HG03439 (cell line): ENCODE measurements around the gene GRIP1.

Experiments
- ATAC-seq: cut with Tn5 transposase; IDR thresholded peaks from one replicate; pipeline ENCODE4 v1.9.1; 2021; ENCODE audit warnings: mild to moderate bottlenecking, moderate library complexity; ENCODE audit not compliant: unreplicated experiment

The GRIP1 gene

GRCh38 chr12:66461331-66461730, 217.5 kb downstream of the GRIP1 start:
- ATAC-seq, result no peak

GRCh38 chr12:66459944-66460482, 218.9 kb downstream of the GRIP1 start:
- no peak for ATAC-seq

GRCh38 chr12:66456612-66457011, 222.3 kb downstream of the GRIP1 start:
- no peak for ATAC-seq

GRCh38 chr12:66453844-66454243, 225.0 kb downstream of the GRIP1 start:
- no peak for ATAC-seq

- ATAC-seq, result no peak
These were observed 225.8 kb downstream of the GRIP1 start for GRCh38 chr12:66453120-66453519.

GRCh38 chr12:66449531-66449930, 229.3 kb downstream of the GRIP1 start:
- no peak for ATAC-seq

GRCh38 chr12:66447643-66448042, 231.2 kb downstream of the GRIP1 start:
- no peak for ATAC-seq

GRCh38 chr12:66446276-66446675, 232.6 kb downstream of the GRIP1 start:
- ATAC-seq, result no peak

- ATAC-seq, result no peak
These were observed 236.8 kb downstream of the GRIP1 start for GRCh38 chr12:66441905-66442559.

- ATAC-seq, result no peak
These were observed 240.3 kb downstream of the GRIP1 start for GRCh38 chr12:66438601-66439000.

GRCh38 chr12:66430106-66430505, 248.8 kb downstream of the GRIP1 start:
- no peak for ATAC-seq

- no peak for ATAC-seq
These were observed 250.0 kb downstream of the GRIP1 start for GRCh38 chr12:66428870-66429269.

GRCh38 chr12:66428261-66428660, 250.6 kb downstream of the GRIP1 start:
- no peak for ATAC-seq

- no peak for ATAC-seq
These were observed 252.2 kb downstream of the GRIP1 start for GRCh38 chr12:66426696-66427095.

GRCh38 chr12:66423266-66423665, 255.6 kb downstream of the GRIP1 start:
- no peak for ATAC-seq

GRCh38 chr12:66418908-66419307, 260.0 kb downstream of the GRIP1 start:
- no peak for ATAC-seq

- no peak for ATAC-seq
These were observed 261.7 kb downstream of the GRIP1 start for GRCh38 chr12:66417217-66417616.

- ATAC-seq, result no peak
These were observed 269.5 kb downstream of the GRIP1 start for GRCh38 chr12:66409195-66409871.

GRCh38 chr12:66405395-66405794, 273.5 kb downstream of the GRIP1 start:
- no peak for ATAC-seq

- no peak for ATAC-seq
These were observed 275.1 kb downstream of the GRIP1 start for GRCh38 chr12:66403746-66404145.

- ATAC-seq, result no peak
These were observed 279.0 kb downstream of the GRIP1 start for GRCh38 chr12:66399911-66400306.
